Esophagus muscularis mucosa (tissue), 4 donors: ENCODE results near the gene SIRT2.

Experiments used
- CTCF ChIP-seq, 3 experiments: fragments of 200-600 bp in 2 of 3; fragments of 450-650 bp in 1 of 3; sonication (generic) in 2 of 3; IDR thresholded peaks; one replicate each; pipeline ENCODE4 v1.5.1; 2017 to 2019; ENCODE audit warnings: antibody characterized with exemption in 3 of 3, mild to moderate bottlenecking in 2 of 3, moderate library complexity in 1 of 3
- EP300 ChIP-seq: sonication (generic); formaldehyde crosslinking; IDR thresholded peaks from one replicate; pipeline ENCODE4 v1.6.1; 2017; ENCODE audit warnings: antibody characterized with exemption
- POLR2A ChIP-seq: fragments of 450-650 bp; IDR thresholded peaks from one replicate; pipeline ENCODE4 v1.6.1; 2017; ENCODE audit warnings: antibody characterized with exemption, moderate library complexity, mild to moderate bottlenecking, low read depth
- POLR2AphosphoS5 ChIP-seq, 2 donors: sonication (generic); formaldehyde crosslinking; IDR thresholded peaks; one replicate each; pipeline ENCODE4 v1.6.1; 2017; ENCODE audit warnings: antibody characterized with exemption in 2 of 2

GRCh38 chr19:38849147-38849859 is 50.1 kb downstream of the SIRT2 start:
- TF ChIP-seq POLR2AphosphoS5 (IDR thresholded peaks at IDR 0.05) (peak in 1 of 2 donors; percentile 86), EP300 (no peak), POLR2A (no peak), CTCF (IDR thresholded peaks at IDR 0.05) (peak in 1 of 3 experiments; percentile 46)
